Endothelial cell of umbilical vein (primary cell): ENCODE data around the gene SMIM14. TPM values are rescaled to one million over a fixed set of nuclear protein-coding genes. Genes with fewer than 3 reads are reported as not detected.

Experiments
- BruUV-seq: library from RNA; stranded (reverse); fragments of 400-500 nt; replicated peaks from 2 replicates; lab custom pipeline; 2021; lab: Mats Ljungman, UMichigan
- CTCF ChIA-PET: fragments of 300-600, 350-600 bp; sonication (Branson Sonifier 250); formaldehyde crosslinking; loops from one replicate; lab custom pipeline; 2021; ENCODE audit warnings: antibody characterized with exemption, inconsistent platforms; lab: Charles Lee
- POLR2A ChIA-PET: fragments of 300-600, 350-600 bp; sonication (Branson Sonifier 250); formaldehyde crosslinking; loops from one replicate; lab custom pipeline; 2021; ENCODE audit warnings: antibody characterized with exemption, inconsistent platforms; lab: Charles Lee
- DNase-seq: peaks from one replicate; pipeline ENCODE4 v3.0.0-alpha.2; 2011; ENCODE audit warnings: low read depth, low spot score
- FAIRE-seq: peaks from 2 replicates; lab custom pipeline; 2011; peaks lifted over from hg19 to GRCh38; lab: Jason Lieb, UNC
- H2AFZ ChIP-seq: 2 replicates; pipeline ENCODE4 v1.6.0; 2012; ENCODE audit warnings: low read depth, low read length, control low read depth, inconsistent platforms
- H3K27ac ChIP-seq: 2 replicates; pipeline ENCODE4 v1.5.1; 2011; ENCODE audit warnings: low read depth, mild to moderate bottlenecking, control low read depth, low read length, moderate library complexity; ENCODE audit not compliant: insufficient read depth
- H3K27me3 ChIP-seq, 2 experiments: 2 replicates each; pipeline versions ENCODE4 v1.6.0 to v1.6.1; 2011; ENCODE audit warnings: low read length in 2 of 2, mixed read lengths in 1 of 2; ENCODE audit not compliant: control insufficient read depth in 2 of 2, insufficient read depth in 2 of 2
- H3K36me3 ChIP-seq, 2 experiments: 2 replicates in 1 of 2; 3 replicates in 1 of 2; pipeline ENCODE4 v1.5.1; 2011; ENCODE audit warnings: low read length in 2 of 2, mild to moderate bottlenecking in 1 of 2, moderate library complexity in 1 of 2; ENCODE audit not compliant: control insufficient read depth in 2 of 2, insufficient read depth in 2 of 2; ENCODE audit errors: extremely low read depth in 1 of 2
- H3K4me1 ChIP-seq: 3 replicates; pipeline ENCODE4 v1.5.1; 2011; ENCODE audit warnings: mild to moderate bottlenecking, low read length; ENCODE audit not compliant: control insufficient read depth, insufficient read depth; ENCODE audit errors: extremely low read depth
- H3K4me2 ChIP-seq: 2 replicates; pipeline ENCODE4 v1.6.1; 2011; ENCODE audit warnings: low read length, control low read depth, mixed read lengths; ENCODE audit not compliant: insufficient read depth
- H3K4me3 ChIP-seq, 3 experiments: fragments of 200-600 bp in 1 of 3; sonication (generic), shearing (Covaris generic) in 1 of 3; replicated peaks in 1 of 3; 2 replicates each; pipeline ENCODE4 v1.5.1; 2011 to 2016; ENCODE audit warnings: control low read depth in 3 of 3, low read length in 3 of 3, mild to moderate bottlenecking in 2 of 3, inconsistent platforms in 1 of 3, low read depth in 1 of 3, moderate library complexity in 1 of 3; ENCODE audit not compliant: insufficient read depth in 1 of 3
- H3K79me2 ChIP-seq: 2 replicates; pipeline ENCODE4 v1.6.0; 2012; ENCODE audit warnings: low read length, inconsistent platforms; ENCODE audit not compliant: control insufficient read depth, insufficient read depth
- H3K9ac ChIP-seq: replicated peaks from 2 replicates; pipeline ENCODE3; 2011; ENCODE audit warnings: low read length, control low read depth; ENCODE audit not compliant: insufficient read depth; ENCODE audit errors: extremely low read depth
- H3K9me1 ChIP-seq: replicated peaks from 3 replicates; pipeline ENCODE4 v1.6.0; 2011; ENCODE audit warnings: mild to moderate bottlenecking, low read length; ENCODE audit not compliant: control insufficient read depth, insufficient read depth; ENCODE audit errors: extremely low read depth
- H3K9me3 ChIP-seq: replicated peaks from 2 replicates; pipeline ENCODE4 v1.5.1; 2012; ENCODE audit warnings: low read length, inconsistent platforms; ENCODE audit not compliant: control insufficient read depth, insufficient read depth
- H4K20me1 ChIP-seq: replicated peaks from 2 replicates; pipeline ENCODE3; 2011; ENCODE audit warnings: mild to moderate bottlenecking, low read length; ENCODE audit not compliant: control insufficient read depth, insufficient read depth; ENCODE audit errors: extremely low read depth
- CTCF ChIP-seq, 2 donors: IDR thresholded peaks; 1 replicate in 1 of 2; 2 replicates in 1 of 2; pipeline ENCODE4 v1.5.1; 2011; ENCODE audit warnings: low read length in 2 of 2, mild to moderate bottlenecking in 2 of 2, moderate library complexity in 2 of 2, control low read depth in 1 of 2, inconsistent platforms in 1 of 2, low read depth in 1 of 2; ENCODE audit not compliant: insufficient read depth in 1 of 2; ENCODE audit errors: extremely low read depth in 1 of 2
- EZH2 ChIP-seq: IDR thresholded peaks from 2 replicates; pipeline ENCODE4 v1.6.1; 2012; ENCODE audit warnings: borderline replicate concordance, low read depth, mild to moderate bottlenecking, moderate library complexity, low read length, inconsistent platforms; ENCODE audit not compliant: severe bottlenecking
- FOS ChIP-seq: IDR thresholded peaks from 2 replicates; pipeline ENCODE4 v1.6.1; 2011; ENCODE audit warnings: mild to moderate bottlenecking, low read length, moderate library complexity, borderline replicate concordance; ENCODE audit not compliant: insufficient read depth
- GATA2 ChIP-seq: IDR thresholded peaks from 2 replicates; pipeline ENCODE4 v1.7.0; 2011; ENCODE audit warnings: low read depth, mild to moderate bottlenecking, moderate library complexity, mixed read lengths, low read length; ENCODE audit not compliant: insufficient read length, insufficient read depth
- JUN ChIP-seq: IDR thresholded peaks from 2 replicates; pipeline ENCODE4 v1.6.1; 2011; ENCODE audit warnings: borderline replicate concordance, low read depth; ENCODE audit not compliant: insufficient read length, insufficient read depth
- MAX ChIP-seq: IDR thresholded peaks from 2 replicates; pipeline ENCODE4 v1.6.1; 2011; ENCODE audit not compliant: insufficient read depth, insufficient read length
- MYC ChIP-seq: IDR thresholded peaks from one replicate; pipeline ENCODE4 v1.6.1; 2011; ENCODE audit warnings: mild to moderate bottlenecking, low read depth, low read length
- POLR2A ChIP-seq: IDR thresholded peaks from 2 replicates; pipeline ENCODE4 v1.6.1; 2012; ENCODE audit warnings: low read depth, mild to moderate bottlenecking, control low read depth, low read length
- POLR2AphosphoS5 ChIP-seq: IDR thresholded peaks from 2 replicates; pipeline ENCODE4 v1.6.1; 2012; ENCODE audit warnings: low read depth, mild to moderate bottlenecking, control low read depth, low read length, moderate library complexity; ENCODE audit not compliant: insufficient read depth
- dilution Hi-C: fragments of 300-500 bp; cut with MboI; formaldehyde crosslinking; loops from one replicate; pipeline ENCODE4 v1.15.0; 2019; ENCODE audit warnings: low sequenced_read_pairs; ENCODE audit not compliant: extremely low pct_ligation_motif_present
- intact Hi-C: fragments of 100-400 bp; cut with micrococcal nuclease; formaldehyde crosslinking; loops from one replicate; pipeline ENCODE4 v1.10.0; 2022
- polyA plus RNA-seq, 4 experiments: library from polyadenylated mRNA; depleted of rRNA in 3 of 4; stranded (reverse) in 3 of 4; unstranded in 1 of 4; fragments of >200 nt; gene quantifications; 2 replicates each; pipeline versions ENCODE4 v1.2.1 to v1.2.3, GENCODE V29; 2011 to 2012; ENCODE audit warnings: missing spikeins in 1 of 4
- total RNA-seq: library from RNA; stranded (reverse); gene quantifications from 2 replicates; pipeline ENCODE4 v1.2.3, GENCODE V29; 2021

The SMIM14 gene
- total and polyA plus RNA-seq, 2 donors (not counting 3 experiments of a cell fraction or from before 2014, with no cell fraction given) = 12.3 to 15.4 TPM

- no peaks in the 10 kb centered on the region for H4K20me1 ChIP-seq
- H3K27ac ChIP-seq = no peak overlapping the region
- no peaks in the 10 kb centered on the region for H3K79me2 ChIP-seq
- CTCF ChIA-PET = interaction anchor here (1.1 to 1.5 kb wide), 2 partner anchors 27 to 196 kb away, joined by 4 to 5 read pairs; no protein-coding TSS in a partner anchor
- intact Hi-C loops (no loop called here), dilution Hi-C loops (no loop called here)
- DNase-seq = no peak
- H3K9me3 ChIP-seq = no peaks in the 10 kb centered on the region
- peak; percentile 38 for FAIRE-seq
- H3K9ac ChIP-seq = no peak overlapping the region
- POLR2A ChIA-PET = no interaction called here
- H3K27me3 ChIP-seq = no peaks in the 10 kb centered on the region
- no peak overlapping the region for H2AFZ ChIP-seq
- TF ChIP-seq MAX (no peak), POLR2A (no peak), EZH2 (no peak)
- H3K36me3 ChIP-seq = no peaks in the 10 kb centered on the region
- no TSS peak for BruUV-seq
- no peak overlapping the region for H3K4me3 ChIP-seq
- H3K4me1 ChIP-seq = no peaks in the 10 kb centered on the region
- no peaks in the 10 kb centered on the region for H3K9me1 ChIP-seq
- H3K4me2 ChIP-seq = no peak overlapping the region
Measured at GRCh38 chr4:39664828-39665731, 26.4 kb upstream of the SMIM14 start.

GRCh38 chr4:39662683-39663082, 24.0 kb upstream of the SMIM14 start:
- ChIA-PET CTCF (interaction anchor here (2.0 kb wide), 1 partner anchor 193 kb away, joined by 7 read pairs; no protein-coding TSS in a partner anchor), POLR2A (no interaction called here)
- FAIRE-seq (no peak), DNase-seq (no peak)
- Histone ChIP-seq H4K20me1 (no peaks in the 10 kb centered on the region), H2AFZ (no peak overlapping the region), H3K36me3 (no peaks in the 10 kb centered on the region), H3K9me3 (no peaks in the 10 kb centered on the region), H3K4me3 (no peak overlapping the region), H3K27ac (no peak overlapping the region), H3K4me2 (no peak overlapping the region), H3K9me1 (no peaks in the 10 kb centered on the region), H3K79me2 (no peaks in the 10 kb centered on the region), H3K4me1 (no peaks in the 10 kb centered on the region), H3K27me3 (no peaks in the 10 kb centered on the region), H3K9ac (no peak overlapping the region)
- BruUV-seq = no TSS peak
- dilution Hi-C loops = no loop called here
- no peak for TF ChIP-seq GATA2
- TF ChIP-seq POLR2A = no peak
- no peak for TF ChIP-seq POLR2AphosphoS5
- no peak for TF ChIP-seq CTCF (IDR thresholded peaks at IDR 0.05; ENCODE audit: extremely low read depth in 1 of 2, insufficient read depth in 1 of 2, low read depth in 1 of 2, low read length in 2 of 2)
- no peak for TF ChIP-seq MYC
- TF ChIP-seq JUN = no peak
- TF ChIP-seq EZH2 = no peak
- TF ChIP-seq FOS = no peak
- no peak for TF ChIP-seq MAX
- intact Hi-C loops = no loop called here
